ENCODE results near the gene TIMM8A.

GRCh38 chrX:101394372-101394771, 45.8 kb upstream of the TIMM8A start:
- TF ChIP-seq CTCF (IDR thresholded peaks at IDR 0.05) (no peak), SIN3A (IDR thresholded peaks at IDR 0.05; ENCODE audit: borderline replicate concordance, low read depth, low read length) (no peak), RCOR1 (IDR thresholded peaks at IDR 0.05; ENCODE audit: low read length) (no peak), ZBTB33 (IDR thresholded peaks at IDR 0.05; ENCODE audit: borderline replicate concordance, low read depth) (no peak), ELF1 (IDR thresholded peaks at IDR 0.05) (no peak), YY1 (IDR thresholded peaks at IDR 0.05; ENCODE audit: low read depth) (no peak)

Data from SK-N-SH (cell line).